WI38 (cell line): ENCODE results near the gene GRB2.
"Not testable (repeated sequence)": the region's sequence is repeated elsewhere in the genome, so short reads cannot be mapped to it uniquely, and the experiment has no call there.

Source experiments
- H3K4me3 ChIP-seq: 2 replicates; pipeline ENCODE4 v1.5.1; 2011; ENCODE audit warnings: low read depth, mild to moderate bottlenecking, control low read depth, low read length
- TF ChIP-seq, protein P1 (sequence below): IDR thresholded peaks from 2 replicates; pipeline ENCODE4 v1.5.1; 2012; ENCODE audit warnings: low read depth, mild to moderate bottlenecking, control low read depth, low read length

The GRB2 gene

DNA sequence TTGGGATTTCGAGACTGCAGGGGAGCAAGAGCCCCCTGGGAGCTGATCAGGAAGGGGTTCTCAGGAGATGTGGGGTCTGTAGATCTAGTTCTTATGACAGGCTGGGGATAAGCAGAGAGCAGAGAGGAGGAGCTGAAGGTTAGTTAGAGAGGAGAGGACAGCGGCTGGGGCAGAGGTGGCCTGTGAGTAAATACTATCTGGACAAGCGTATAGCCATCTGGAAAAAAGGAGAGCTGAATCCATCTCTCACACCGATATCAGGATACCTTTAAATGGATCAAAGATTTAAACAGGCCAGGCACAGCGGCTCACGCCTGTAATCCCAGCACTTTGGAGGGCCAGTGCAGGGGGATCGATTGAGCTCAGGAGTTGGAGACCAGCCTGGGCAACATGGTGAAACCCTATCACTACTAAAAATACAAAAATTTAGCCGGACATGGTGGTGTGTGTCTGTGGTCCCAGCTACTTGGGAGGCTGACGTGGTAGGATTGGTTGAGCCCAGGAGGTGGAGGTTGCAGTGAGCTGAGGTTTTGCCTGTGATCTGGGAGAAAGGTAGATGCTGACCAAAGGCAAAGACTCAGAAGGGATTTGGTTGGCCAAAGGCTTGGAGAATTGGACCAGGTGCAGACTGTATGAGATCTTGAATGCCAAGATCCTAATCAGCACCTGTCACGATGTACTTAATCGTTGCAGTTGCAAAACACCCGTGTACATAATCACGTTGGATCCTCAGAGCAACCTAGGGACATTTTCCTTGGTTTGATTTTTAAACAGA is 97.3 kb downstream of the GRB2 start:
- TF ChIP-seq, protein P1, sequence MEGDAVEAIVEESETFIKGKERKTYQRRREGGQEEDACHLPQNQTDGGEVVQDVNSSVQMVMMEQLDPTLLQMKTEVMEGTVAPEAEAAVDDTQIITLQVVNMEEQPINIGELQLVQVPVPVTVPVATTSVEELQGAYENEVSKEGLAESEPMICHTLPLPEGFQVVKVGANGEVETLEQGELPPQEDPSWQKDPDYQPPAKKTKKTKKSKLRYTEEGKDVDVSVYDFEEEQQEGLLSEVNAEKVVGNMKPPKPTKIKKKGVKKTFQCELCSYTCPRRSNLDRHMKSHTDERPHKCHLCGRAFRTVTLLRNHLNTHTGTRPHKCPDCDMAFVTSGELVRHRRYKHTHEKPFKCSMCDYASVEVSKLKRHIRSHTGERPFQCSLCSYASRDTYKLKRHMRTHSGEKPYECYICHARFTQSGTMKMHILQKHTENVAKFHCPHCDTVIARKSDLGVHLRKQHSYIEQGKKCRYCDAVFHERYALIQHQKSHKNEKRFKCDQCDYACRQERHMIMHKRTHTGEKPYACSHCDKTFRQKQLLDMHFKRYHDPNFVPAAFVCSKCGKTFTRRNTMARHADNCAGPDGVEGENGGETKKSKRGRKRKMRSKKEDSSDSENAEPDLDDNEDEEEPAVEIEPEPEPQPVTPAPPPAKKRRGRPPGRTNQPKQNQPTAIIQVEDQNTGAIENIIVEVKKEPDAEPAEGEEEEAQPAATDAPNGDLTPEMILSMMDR = no peak
- no peak overlapping the region for H3K4me3 ChIP-seq

DNA sequence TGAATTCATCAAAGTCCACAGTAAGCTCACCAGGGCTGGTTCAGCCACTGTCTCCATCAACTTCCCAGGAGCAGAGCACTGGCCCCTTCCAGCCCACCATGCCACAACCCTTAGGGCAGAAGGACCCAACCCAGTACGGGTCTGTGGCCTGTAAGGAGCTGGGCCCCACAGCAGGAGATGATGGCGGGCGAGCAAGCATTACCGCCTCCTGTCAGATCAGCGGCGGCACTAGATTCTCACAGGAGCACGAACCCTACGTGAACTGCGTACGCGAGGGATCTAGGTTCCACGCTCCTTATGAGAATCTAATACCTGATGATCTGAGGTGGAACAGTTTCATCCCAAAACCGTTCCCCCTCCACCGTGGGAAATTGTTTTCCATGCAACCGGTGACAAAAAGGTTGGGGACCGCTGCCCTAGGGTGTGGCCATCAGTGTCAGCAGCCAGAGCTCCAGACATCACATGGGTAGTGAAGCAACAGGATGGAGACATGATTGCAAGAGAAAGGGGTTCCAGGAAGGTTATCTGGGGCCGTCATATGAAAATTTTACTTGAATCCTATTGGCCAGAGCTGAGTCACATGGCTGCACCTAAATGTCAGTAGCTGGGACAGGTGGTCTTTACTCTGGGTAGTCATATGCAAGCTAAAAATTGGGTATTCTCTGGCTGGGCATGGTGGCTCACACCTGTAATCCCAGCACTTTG is 103.8 kb downstream of the GRB2 start:
- TF ChIP-seq, protein P1 = no peak
- H3K4me3 ChIP-seq = no peak overlapping the region

DNA sequence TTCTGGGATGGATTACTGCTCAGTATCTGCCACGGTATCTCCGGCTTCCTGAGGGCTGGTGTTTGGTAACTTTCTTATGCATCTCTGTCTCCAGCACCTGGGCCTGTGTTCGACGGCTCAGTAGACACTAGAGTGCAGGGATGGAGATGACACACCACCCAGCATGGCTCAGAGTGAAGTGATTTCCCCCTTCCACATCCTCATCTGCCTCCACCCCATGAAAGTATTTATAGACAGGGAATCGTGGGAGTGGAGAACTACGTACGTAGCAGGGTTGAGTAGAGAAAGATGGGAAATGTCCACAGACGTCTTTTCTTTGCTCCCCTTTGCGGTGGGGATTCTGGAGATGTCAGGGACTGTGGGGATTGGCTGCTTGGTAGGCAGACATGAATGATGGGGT is 104.4 kb downstream of the GRB2 start:
- TF ChIP-seq, protein P1 = no peak
- no peak overlapping the region for H3K4me3 ChIP-seq

DNA sequence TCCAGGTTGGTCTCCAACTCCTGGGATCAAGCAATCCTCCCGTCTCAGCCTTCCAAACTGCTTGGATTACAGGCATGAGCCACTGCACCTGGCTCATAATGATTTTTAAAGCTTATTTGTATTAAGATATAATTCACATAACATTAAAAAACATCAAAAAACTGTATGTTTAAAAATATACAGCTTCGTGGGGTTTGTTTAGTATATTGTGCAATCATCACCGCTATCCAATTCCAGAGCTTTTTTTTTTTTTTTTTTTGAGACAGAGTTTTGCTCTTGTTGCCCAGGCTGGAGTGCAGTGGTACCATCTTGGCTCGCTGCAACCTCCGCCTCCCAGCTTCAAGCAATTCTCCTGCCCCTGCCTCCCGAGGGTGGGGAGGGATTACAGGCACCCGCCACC is 105.2 kb downstream of the GRB2 start:
- no peak overlapping the region for H3K4me3 ChIP-seq
- TF ChIP-seq, protein P1 = no peak

DNA sequence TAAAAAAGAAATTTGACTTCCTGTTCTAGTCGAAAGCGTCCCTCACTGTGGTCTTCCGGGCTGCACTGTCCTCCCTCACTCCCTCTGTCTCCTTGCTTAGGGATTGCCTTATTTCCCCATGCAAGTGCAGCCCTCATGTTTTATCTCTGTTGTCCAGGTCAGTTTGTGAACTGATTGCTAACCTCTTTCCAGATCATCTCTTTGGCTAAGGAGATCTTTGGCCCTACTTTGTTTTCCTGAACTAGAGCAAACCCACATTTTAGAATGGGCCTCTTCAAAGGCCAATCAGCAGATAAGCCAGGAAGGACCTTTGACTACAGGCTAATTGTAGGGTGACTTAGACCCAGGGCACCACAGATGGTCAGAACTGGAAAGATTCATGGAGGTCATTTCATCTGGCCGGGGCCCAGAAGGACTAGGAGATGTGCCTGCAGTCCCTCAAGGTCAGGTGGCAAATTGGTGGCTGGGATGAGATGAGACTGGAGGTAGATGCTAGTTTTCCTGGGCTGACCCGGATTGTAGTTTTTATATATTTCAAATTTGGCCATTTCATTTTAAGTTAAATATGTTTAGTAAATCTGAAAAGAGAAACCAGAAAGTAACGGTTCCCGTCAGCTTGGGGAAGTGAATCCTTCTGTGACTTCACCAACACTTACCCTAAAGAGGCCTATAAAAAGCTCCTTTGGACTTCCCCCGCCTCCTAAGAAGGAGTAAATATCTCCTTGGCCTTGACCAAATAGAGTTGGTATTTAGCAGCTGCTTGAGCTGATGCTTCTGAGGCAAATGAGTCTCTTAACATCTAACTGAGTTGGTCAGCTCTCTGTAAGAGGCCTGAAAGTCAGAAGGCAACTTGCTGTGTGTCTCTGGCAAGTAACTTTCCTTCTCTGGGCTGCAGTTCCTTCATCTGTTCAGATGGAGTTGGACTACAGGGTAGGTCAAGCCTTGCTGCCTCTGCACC is 110.0 kb downstream of the GRB2 start:
- no peak overlapping the region for H3K4me3 ChIP-seq
- TF ChIP-seq, protein P1 = no peak

DNA sequence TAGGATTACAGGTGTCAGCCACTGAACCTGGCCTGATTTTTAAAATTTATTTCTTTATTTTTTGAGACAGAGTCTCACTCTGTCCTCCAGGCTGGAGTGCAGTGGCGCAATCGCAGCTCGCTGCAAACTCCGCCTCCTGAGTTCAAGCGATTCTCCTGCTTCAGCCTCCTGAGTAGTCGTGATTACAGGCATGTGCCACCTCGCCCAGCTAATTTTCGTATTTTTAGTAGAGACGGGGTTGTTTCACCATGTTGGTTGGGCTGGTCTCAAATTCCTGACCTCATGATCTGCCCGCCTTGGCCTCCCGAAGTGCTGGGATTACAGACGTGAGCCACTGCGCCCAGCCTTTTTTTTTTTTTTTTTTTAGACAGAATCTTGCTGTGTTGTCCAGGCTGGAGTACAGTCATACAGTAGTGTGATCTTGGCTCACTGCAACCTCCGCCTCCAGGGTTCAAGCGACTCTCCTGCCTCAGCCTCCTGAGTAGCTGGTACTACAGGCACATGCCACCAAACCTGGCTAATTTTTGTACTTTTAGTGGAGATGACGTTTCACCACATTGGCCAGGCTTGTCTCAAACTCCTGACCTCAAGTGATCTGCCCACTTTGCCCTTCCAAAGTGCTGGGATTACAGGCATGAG is 112.5 kb downstream of the GRB2 start:
- not testable (repeated sequence) for H3K4me3 ChIP-seq

DNA sequence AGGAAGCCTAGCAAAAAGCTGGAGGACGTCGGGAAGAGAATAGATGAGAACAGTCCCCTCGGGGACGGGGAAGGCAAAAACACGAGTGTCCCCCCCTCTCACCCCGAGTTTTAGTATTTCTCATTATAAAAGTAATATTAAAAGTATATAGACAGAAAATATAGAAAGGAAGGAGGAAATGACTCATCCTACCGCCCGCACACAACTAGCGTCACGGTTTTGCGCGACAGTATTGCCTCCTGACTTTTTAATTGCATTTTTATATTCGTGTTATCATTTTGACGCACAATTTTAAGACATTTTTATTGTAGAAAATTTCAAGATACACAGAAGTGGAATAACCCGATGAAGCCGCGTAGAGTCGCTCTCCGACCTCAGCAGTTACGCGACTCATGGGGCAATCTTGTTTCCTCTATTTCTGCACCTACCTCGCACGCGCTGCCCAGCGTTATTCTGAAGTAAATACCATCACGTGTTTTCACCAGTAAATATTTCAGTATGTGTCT is 115.6 kb downstream of the GRB2 start:
- peak overlapping the region; percentile 89 for H3K4me3 ChIP-seq
- TF ChIP-seq, protein P1 = no peak
